ENCODE results near the gene FALEC.

FALEC gene

GRCh38 chr1:150487763-150488115 is 27.8 kb upstream of the FALEC start:
- intact Hi-C loops (cut with micrococcal nuclease): no loop called here
- Mint-ChIP-seq H3K27ac (peak overlapping the region; percentile 99), H3K9me3 (no peaks in the 10 kb centered on the region), H3K4me1 (ENCODE audit: low read depth) (peaks cover 16% of the 10 kb centered on the region), H3K36me3 (ENCODE audit: low read depth) (peaks cover 53% of the 10 kb centered on the region), H3K4me3 (peak overlapping the region; percentile 96), H3K27me3 (no peaks in the 10 kb centered on the region)

- Mint-ChIP-seq H3K36me3 (ENCODE audit: low read depth) (peaks cover 94% of the 10 kb centered on the region), H3K4me1 (ENCODE audit: low read depth) (peaks cover 7% of the 10 kb centered on the region), H3K9me3 (no peaks in the 10 kb centered on the region), H3K4me3 (no peak overlapping the region), H3K27me3 (no peaks in the 10 kb centered on the region), H3K27ac (no peak overlapping the region)
- intact Hi-C loops (cut with micrococcal nuclease): no loop called here
These were observed 22.4 kb upstream of the FALEC start for GRCh38 chr1:150493175-150493574.

- Mint-ChIP-seq H3K9me3 (no peaks in the 10 kb centered on the region), H3K27me3 (no peaks in the 10 kb centered on the region), H3K4me3 (no peak overlapping the region), H3K36me3 (ENCODE audit: low read depth) (peaks cover 92% of the 10 kb centered on the region), H3K27ac (peak overlapping the region; percentile 11), H3K4me1 (ENCODE audit: low read depth) (no peaks in the 10 kb centered on the region)
- intact Hi-C loops (cut with micrococcal nuclease): no loop called here
These were observed 17.2 kb upstream of the FALEC start for GRCh38 chr1:150498342-150498741.

GRCh38 chr1:150505431-150505830 is 10.1 kb upstream of the FALEC start:
- intact Hi-C loops (cut with micrococcal nuclease): no loop called here
- Mint-ChIP-seq H3K4me1 (ENCODE audit: low read depth) (peaks cover 31% of the 10 kb centered on the region), H3K27me3 (no peaks in the 10 kb centered on the region), H3K4me3 (no peak overlapping the region), H3K36me3 (ENCODE audit: low read depth) (peaks cover 72% of the 10 kb centered on the region), H3K9me3 (no peaks in the 10 kb centered on the region), H3K27ac (peak overlapping the region; percentile 6)

- Mint-ChIP-seq H3K4me1 (ENCODE audit: low read depth) (peaks cover 31% of the 10 kb centered on the region), H3K36me3 (ENCODE audit: low read depth) (peaks cover 76% of the 10 kb centered on the region), H3K27ac (peak within 1 kb of the TSS; percentile 77), H3K4me3 (peak within 1 kb of the TSS; percentile 48), H3K27me3 (no peaks in the 10 kb centered on the region), H3K9me3 (no peaks in the 10 kb centered on the region)
- intact Hi-C loops (cut with micrococcal nuclease): no loop called here
These were observed 7.4 kb upstream of the FALEC start, which contains the start of gene ECM1 for GRCh38 chr1:150507912-150508864. Gene ECM1, plus strand, starts transcription at chr1:150508109. Its CDS starts 101 bp downstream, at chr1:150508210.

- peaks cover 32% of the 10 kb centered on the region for H3K4me1 Mint-ChIP-seq (ENCODE audit: low read depth)
- H3K36me3 Mint-ChIP-seq (ENCODE audit: low read depth): peaks cover 74% of the 10 kb centered on the region
- H3K9me3 Mint-ChIP-seq: no peaks in the 10 kb centered on the region
- no peaks in the 10 kb centered on the region for H3K27me3 Mint-ChIP-seq
- intact Hi-C loops (cut with micrococcal nuclease): no loop called here
- H3K4me3 Mint-ChIP-seq: peak overlapping the region; percentile 48
- peak overlapping the region; percentile 77 for H3K27ac Mint-ChIP-seq
These were observed 6.6 kb upstream of the FALEC start for GRCh38 chr1:150508982-150509381.

GRCh38 chr1:150511551-150511950 is 4.0 kb upstream of the FALEC start:
- Mint-ChIP-seq H3K36me3 (ENCODE audit: low read depth) (peaks cover 48% of the 10 kb centered on the region), H3K9me3 (no peaks in the 10 kb centered on the region), H3K4me3 (no peak overlapping the region), H3K27ac (no peak overlapping the region), H3K4me1 (ENCODE audit: low read depth) (peaks cover 55% of the 10 kb centered on the region), H3K27me3 (peaks cover 7% of the 10 kb centered on the region)
- intact Hi-C loops (cut with micrococcal nuclease): no loop called here

GRCh38 chr1:150511985-150512660 is 3.4 kb upstream of the FALEC start:
- Mint-ChIP-seq H3K27ac (no peak overlapping the region), H3K36me3 (ENCODE audit: low read depth) (peaks cover 42% of the 10 kb centered on the region), H3K27me3 (peaks cover 7% of the 10 kb centered on the region), H3K4me3 (no peak overlapping the region), H3K4me1 (ENCODE audit: low read depth) (peaks cover 56% of the 10 kb centered on the region), H3K9me3 (no peaks in the 10 kb centered on the region)
- intact Hi-C loops (cut with micrococcal nuclease): no loop called here

GRCh38 chr1:150512846-150513245 is 2.7 kb upstream of the FALEC start:
- H3K9me3 Mint-ChIP-seq: no peaks in the 10 kb centered on the region
- H3K4me1 Mint-ChIP-seq (ENCODE audit: low read depth): peaks cover 51% of the 10 kb centered on the region
- peaks cover 41% of the 10 kb centered on the region for H3K36me3 Mint-ChIP-seq (ENCODE audit: low read depth)
- H3K27ac Mint-ChIP-seq: no peak overlapping the region
- peaks cover 7% of the 10 kb centered on the region for H3K27me3 Mint-ChIP-seq
- intact Hi-C loops (cut with micrococcal nuclease): no loop called here
- H3K4me3 Mint-ChIP-seq: no peak overlapping the region

GRCh38 chr1:150513351-150513791 is 2.2 kb upstream of the FALEC start:
- Mint-ChIP-seq H3K9me3 (no peaks in the 10 kb centered on the region), H3K27me3 (peaks cover 7% of the 10 kb centered on the region), H3K4me3 (no peak overlapping the region), H3K27ac (no peak overlapping the region), H3K4me1 (ENCODE audit: low read depth) (peaks cover 45% of the 10 kb centered on the region), H3K36me3 (ENCODE audit: low read depth) (peaks cover 41% of the 10 kb centered on the region)
- intact Hi-C loops (cut with micrococcal nuclease): no loop called here

GRCh38 chr1:150514260-150514659 is 1.3 kb upstream of the FALEC start:
- H3K4me1 Mint-ChIP-seq (ENCODE audit: low read depth): peaks cover 37% of the 10 kb centered on the region
- intact Hi-C loops (cut with micrococcal nuclease): no loop called here
- H3K36me3 Mint-ChIP-seq (ENCODE audit: low read depth): peaks cover 41% of the 10 kb centered on the region
- H3K9me3 Mint-ChIP-seq: no peaks in the 10 kb centered on the region
- no peak overlapping the region for H3K27ac Mint-ChIP-seq
- peaks cover 7% of the 10 kb centered on the region for H3K27me3 Mint-ChIP-seq
- peak overlapping the region; percentile 49 for H3K4me3 Mint-ChIP-seq

GRCh38 chr1:150514913-150515327 is 632 bp upstream of the FALEC start:
- Mint-ChIP-seq H3K27ac (peak overlapping the region; percentile 89), H3K4me3 (peak overlapping the region; percentile 91), H3K9me3 (no peaks in the 10 kb centered on the region), H3K27me3 (peaks cover 7% of the 10 kb centered on the region), H3K36me3 (ENCODE audit: low read depth) (peaks cover 38% of the 10 kb centered on the region), H3K4me1 (ENCODE audit: low read depth) (peaks cover 30% of the 10 kb centered on the region)
- intact Hi-C loops (cut with micrococcal nuclease): no loop called here

- Mint-ChIP-seq H3K36me3 (ENCODE audit: low read depth) (peaks cover 26% of the 10 kb centered on the region), H3K27ac (peak overlapping the region; percentile 89), H3K27me3 (peaks cover 7% of the 10 kb centered on the region), H3K9me3 (no peaks in the 10 kb centered on the region), H3K4me1 (ENCODE audit: low read depth) (peaks cover 25% of the 10 kb centered on the region), H3K4me3 (peak overlapping the region; percentile 91)
- intact Hi-C loops (cut with micrococcal nuclease): no loop called here
These were observed 569 bp downstream of the FALEC start for GRCh38 chr1:150516050-150516591.

GRCh38 chr1:150516616-150517015 is 1.1 kb downstream of the FALEC start:
- peaks cover 25% of the 10 kb centered on the region for H3K4me1 Mint-ChIP-seq (ENCODE audit: low read depth)
- H3K27me3 Mint-ChIP-seq: peaks cover 7% of the 10 kb centered on the region
- no peak overlapping the region for H3K4me3 Mint-ChIP-seq
- H3K36me3 Mint-ChIP-seq (ENCODE audit: low read depth): peaks cover 21% of the 10 kb centered on the region
- H3K27ac Mint-ChIP-seq: no peak overlapping the region
- intact Hi-C loops (cut with micrococcal nuclease): no loop called here
- no peaks in the 10 kb centered on the region for H3K9me3 Mint-ChIP-seq
